Stimulated activated CD8-positive, alpha-beta memory T cell treated with anti-CD3 and anti-CD28 coated beads, Interleukin-12 subunit alpha, Interleukin-12 subunit beta, amount 100 ng/mL, for 4 hours (primary cell): ENCODE data around the gene TP63.

Source experiments
- DNase-seq: peaks from one replicate; pipeline ENCODE4 v3.0.0-alpha.2; 2020; ENCODE audit warnings: low read depth

TP63 gene

DNA sequence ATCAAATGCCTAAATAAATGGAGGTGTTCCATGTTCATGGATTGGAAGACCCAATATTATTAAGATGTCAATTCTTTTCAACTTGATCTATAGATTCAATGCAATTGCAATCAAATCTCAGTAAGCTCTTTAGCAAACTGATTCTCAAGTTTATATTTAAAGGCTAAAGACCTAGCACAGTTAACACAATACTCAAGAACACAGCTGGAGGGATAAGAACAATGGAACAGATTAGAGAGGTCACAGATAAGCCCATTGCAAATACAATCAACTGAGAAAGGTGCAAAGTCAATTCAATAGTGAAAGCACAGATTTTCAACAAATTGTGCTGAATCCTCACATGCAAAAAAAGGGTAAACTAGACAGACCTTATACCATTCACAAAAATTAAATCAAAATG is 290.6 kb downstream of the TP63 start:
- DNase-seq, result no peak

DNA sequence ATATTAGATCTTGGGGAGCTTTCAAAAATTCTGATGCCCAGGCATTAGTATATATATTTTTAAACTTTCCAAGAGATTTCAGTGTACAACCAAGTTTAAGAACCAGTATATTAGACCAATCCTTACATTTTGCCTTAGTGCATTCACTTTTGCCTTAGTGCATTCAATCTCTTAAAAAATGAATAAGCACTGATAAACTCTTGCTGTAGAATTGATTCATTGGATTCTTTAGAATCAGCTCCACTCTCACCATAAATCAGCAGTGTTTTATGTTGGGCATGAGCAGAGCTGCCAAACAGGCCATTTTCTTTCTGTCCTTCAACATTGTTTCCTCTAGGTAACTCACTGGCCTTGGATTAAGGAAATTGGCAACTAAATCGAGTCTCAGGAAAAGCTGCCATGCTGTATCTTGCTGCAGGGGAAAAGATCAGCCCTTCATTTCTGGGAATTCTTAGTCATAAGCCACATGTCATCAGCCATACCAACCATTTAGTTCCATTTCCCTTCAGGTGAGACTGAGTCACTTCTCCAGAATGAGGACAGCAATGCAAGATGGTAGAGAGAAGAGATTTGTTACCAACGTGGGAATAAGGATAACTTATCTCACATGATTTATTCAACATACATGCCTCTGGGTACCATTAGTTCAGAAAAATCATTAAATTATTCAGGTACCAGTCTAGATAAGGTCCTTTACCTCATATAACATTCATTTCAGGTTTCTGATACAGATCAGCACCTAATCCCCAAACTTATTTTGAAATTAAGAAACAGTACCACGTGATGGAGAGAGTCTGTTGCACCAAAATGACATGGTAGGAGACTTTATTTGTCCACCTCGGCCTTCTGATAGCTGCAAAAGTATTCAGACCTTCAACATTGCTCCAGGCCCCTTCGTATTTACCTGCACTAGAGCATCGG is 297.0 kb downstream of the TP63 start:
- DNase-seq, result no peak

GRCh38 chr3:189936201-189936945 is 305.2 kb downstream of the TP63 start:
- no peak for DNase-seq

DNA sequence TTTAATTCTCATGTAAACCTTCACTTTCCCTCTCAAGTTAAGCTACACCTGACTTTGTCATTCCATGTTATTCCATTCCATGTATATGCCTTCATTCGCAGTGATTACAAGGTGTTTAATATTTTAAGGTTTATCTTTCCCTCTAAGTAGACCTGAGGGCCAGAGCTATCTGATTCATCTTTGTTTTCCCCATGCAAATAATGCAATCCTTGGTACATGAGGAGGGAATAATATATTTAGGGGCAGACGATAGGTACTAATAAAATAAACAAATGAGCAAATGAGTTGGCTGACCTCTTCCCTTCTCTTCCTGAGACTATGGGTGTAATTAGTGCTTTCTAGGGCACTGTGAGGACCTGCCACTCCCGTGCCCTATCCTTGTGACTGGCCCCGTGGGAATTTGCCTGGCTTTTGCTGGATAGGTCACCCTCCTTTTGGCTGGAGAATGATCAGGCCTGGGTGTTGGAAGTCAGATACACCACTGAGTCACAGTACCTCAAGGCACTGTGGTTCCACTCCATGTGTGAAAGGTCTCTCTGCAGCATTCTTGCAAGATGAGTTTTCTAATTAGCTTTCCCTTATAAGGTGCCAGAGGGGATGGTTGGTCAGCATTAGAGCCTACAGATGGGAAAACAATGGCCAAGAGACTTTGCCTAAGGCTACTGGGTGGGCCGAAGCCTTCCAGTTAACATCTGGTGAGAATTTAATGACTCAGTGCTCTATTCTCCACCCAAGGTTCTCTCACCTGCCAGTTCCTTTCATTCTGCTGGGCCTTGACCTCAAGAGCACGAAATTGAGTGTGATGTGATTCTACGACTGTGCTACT is 306.3 kb downstream of the TP63 start:
- no peak for DNase-seq

- no peak for DNase-seq
Observed at GRCh38 chr3:189941125-189941524, 309.9 kb downstream of the TP63 start.

DNA sequence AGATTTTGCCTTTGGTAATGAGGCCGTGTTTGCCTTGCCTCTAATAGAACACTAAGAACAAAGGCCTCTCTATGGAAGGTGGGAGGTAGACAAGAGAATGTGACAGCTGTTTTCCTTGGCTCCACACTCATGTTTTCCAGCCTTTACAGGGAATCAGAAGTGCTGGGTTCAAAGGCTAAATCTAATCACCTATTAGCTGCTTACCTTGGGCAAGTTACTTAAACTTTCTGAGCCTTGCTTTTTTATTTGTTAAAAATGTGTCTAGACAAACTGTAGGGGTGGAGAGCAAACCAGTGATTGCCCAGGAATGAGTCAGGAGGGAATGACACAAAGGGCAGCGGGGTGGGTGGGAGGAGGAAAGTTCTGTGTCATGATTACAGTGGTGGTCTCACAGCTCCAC is 310.5 kb downstream of the TP63 start:
- DNase-seq, result no peak

DNA sequence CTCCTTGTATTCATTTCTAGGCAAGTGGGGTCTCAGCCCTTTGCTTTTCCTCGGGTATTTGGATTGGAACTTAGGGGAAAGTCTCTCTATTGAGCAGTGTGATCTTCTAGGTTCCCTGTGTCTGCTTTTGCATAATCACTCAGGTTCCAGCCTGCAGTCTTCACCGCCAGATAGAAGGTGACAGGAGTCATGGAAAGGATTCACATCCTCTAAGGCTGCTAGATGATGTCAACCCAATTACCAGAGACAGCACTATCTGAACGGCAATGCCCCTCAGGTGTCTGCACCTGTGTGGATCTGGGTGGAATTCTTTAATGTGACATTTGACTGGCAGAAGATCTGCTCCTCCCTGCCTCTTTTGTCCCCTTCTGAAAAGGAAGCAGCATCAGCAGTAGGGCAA is 311.8 kb downstream of the TP63 start:
- no peak for DNase-seq

DNA sequence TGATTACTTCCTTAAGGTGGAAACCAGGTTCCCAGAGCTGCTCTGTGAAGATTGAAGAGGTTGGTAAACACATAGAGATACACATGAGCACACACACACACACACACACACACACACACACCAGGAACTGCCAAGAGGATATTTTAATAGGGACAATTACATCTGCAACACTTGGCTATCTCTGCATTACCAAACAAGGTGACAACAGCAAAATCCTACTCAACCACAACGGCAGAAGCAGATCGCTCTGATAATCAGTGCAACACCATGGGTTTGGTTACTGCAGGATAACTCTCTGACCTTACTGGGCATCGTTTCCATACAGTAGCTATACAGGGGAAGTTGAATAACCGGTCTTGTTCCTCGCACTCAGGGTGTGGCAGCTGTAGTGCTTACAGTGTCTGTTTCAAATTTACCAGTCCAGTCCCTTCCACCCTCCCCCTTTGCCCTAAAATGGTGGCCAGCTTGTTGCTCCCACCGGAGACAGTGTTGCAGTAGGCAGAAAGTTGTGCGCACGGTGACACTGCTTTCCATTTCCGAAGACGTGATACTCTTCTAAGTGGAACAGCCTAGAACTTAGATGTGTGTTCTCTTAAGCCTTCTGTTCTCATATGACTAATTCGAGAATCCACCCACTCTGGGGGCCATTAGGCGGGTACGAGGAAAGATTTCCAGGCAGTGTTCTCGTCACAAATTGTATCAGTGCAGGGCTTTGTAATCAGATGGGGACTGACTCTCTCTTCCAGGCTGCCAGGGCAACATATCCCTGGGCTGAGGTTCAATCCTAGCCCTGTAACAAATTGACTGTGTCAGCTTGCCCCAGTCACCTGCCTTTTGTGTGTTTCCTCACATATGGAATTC is 313.3 kb downstream of the TP63 start:
- DNase-seq, result no peak

GRCh38 chr3:189945935-189946709 is 314.9 kb downstream of the TP63 start:
- no peak for DNase-seq
